ENCODE measurements around the gene NFYC.

Gene NFYC

GRCh38 chr1:40798366-40799281 is 107.1 kb downstream of the NFYC start:
- DNase-seq = no peak

- no peak for DNase-seq
Observed at GRCh38 chr1:40799351-40799867, 107.9 kb downstream of the NFYC start.

- no peak for DNase-seq
Observed at GRCh38 chr1:40801742-40802077, 110.2 kb downstream of the NFYC start.

- peak; percentile 77 for DNase-seq
Observed at GRCh38 chr1:40802078-40802741, 110.7 kb downstream of the NFYC start.

GRCh38 chr1:40802742-40803113 is 111.2 kb downstream of the NFYC start:
- no peak for DNase-seq

GRCh38 chr1:40803447-40803846 is 111.9 kb downstream of the NFYC start:
- DNase-seq = no peak

GRCh38 chr1:40803902-40804301 is 112.4 kb downstream of the NFYC start:
- no peak for DNase-seq

GRCh38 chr1:40806240-40806639 is 114.7 kb downstream of the NFYC start:
- no peak for DNase-seq

GRCh38 chr1:40806731-40807695 is 115.5 kb downstream of the NFYC start:
- DNase-seq = peak; percentile 82

- peak; percentile 40 for DNase-seq
Observed at GRCh38 chr1:40808002-40808401, 116.5 kb downstream of the NFYC start.

GRCh38 chr1:40808444-40808843 is 116.9 kb downstream of the NFYC start:
- peak; percentile 81 for DNase-seq

- no peak for DNase-seq
Observed at GRCh38 chr1:40808909-40809308, 117.4 kb downstream of the NFYC start.

- DNase-seq = no peak
Observed at GRCh38 chr1:40810927-40811326, 119.4 kb downstream of the NFYC start.

- no peak for DNase-seq
Observed at GRCh38 chr1:40815420-40815819, 123.9 kb downstream of the NFYC start.

GRCh38 chr1:40817791-40818263 is 126.3 kb downstream of the NFYC start:
- DNase-seq = no peak

GRCh38 chr1:40818264-40818961 is 126.9 kb downstream of the NFYC start:
- DNase-seq = peak; percentile 62

GRCh38 chr1:40819101-40819500 is 127.6 kb downstream of the NFYC start:
- no peak for DNase-seq

GRCh38 chr1:40820251-40820797 is 128.8 kb downstream of the NFYC start:
- no peak for DNase-seq

Measured in fibroblast of skin of back (primary cell).